Measurements from ENCODE around the gene IER5.

Gene IER5

DNA sequence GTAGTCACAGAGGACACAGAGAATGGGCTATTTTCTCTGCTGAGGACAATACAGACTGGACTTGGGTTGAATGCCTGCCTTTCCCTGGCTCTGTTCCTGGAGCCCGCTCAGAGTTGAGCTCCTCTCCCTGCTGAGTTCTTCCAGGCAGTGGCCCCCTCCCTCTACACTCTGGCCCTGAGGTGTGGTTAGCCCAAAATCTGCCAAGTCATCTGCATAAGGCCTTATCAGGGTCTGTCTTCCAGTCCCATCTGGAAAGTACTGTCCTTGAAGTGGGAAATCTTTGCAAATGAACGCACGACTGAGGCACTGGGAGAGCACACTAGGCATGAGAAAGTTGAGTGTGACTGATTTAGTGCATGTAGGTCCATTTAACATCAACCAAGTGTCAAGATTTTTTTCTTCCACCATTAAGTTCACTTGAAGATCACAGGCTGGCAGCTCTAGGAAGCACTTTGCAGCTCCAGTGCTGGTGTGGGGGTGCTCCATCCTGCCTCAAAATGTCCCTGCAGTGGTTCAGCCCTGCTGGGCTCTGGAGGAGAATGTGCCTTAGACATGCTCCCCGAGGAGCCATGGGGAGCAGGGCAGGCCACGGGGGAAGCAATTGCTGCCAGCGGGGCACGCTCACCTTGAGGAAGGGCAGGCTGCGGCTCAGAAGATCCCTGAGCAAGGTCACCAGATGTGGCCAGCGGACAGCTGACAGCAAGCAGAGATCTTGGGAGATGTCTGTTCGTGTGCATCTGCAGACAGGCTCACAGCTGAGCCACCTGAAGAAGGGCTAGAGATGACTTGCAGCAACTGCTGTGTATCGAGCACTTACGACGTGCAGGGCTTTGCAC, 41.5 kb downstream of the IER5 start:
- TF ChIP-seq, protein P1, sequence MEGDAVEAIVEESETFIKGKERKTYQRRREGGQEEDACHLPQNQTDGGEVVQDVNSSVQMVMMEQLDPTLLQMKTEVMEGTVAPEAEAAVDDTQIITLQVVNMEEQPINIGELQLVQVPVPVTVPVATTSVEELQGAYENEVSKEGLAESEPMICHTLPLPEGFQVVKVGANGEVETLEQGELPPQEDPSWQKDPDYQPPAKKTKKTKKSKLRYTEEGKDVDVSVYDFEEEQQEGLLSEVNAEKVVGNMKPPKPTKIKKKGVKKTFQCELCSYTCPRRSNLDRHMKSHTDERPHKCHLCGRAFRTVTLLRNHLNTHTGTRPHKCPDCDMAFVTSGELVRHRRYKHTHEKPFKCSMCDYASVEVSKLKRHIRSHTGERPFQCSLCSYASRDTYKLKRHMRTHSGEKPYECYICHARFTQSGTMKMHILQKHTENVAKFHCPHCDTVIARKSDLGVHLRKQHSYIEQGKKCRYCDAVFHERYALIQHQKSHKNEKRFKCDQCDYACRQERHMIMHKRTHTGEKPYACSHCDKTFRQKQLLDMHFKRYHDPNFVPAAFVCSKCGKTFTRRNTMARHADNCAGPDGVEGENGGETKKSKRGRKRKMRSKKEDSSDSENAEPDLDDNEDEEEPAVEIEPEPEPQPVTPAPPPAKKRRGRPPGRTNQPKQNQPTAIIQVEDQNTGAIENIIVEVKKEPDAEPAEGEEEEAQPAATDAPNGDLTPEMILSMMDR (IDR thresholded peaks at IDR 0.05; ENCODE audit: low read depth, low read length), result no peak
- no peak overlapping the region for H3K4me3 ChIP-seq (ENCODE audit: low read depth, low read length)

DNA sequence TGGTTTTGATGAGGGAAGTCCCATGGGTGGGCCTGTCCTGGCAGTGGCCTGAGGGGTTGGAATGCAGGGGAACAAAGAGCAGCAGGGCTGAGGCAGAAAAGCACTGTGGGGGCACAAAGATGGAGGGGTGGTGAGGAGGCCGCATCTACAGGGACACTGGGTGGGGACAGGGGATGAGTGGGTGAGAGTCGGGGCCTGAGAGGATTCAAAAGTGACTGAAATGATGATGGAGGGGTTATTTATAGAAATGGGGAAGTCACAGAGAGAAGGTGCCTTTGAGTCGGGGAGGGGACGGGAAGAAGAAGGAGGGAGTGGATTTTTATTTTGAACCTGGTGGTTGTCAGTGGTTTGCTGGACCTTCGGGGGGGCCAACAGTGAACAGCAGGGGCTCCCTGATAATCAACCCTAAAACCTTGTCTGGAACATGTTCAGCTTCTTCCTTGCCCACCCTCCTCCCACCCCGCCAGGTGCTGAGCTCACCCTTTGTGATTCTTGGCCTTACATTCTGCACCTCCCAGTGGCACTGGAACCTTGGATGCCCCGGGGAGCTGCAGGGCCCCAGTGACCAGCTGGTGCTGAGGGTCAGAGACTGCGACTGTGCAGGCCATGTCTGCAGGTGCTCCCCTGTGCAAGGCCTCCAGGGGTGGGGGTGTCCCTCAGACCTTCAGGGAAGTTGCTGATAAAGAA, 42.9 kb downstream of the IER5 start:
- H3K4me3 ChIP-seq (ENCODE audit: low read depth, low read length), result no peak overlapping the region
- TF ChIP-seq, protein P1 (IDR thresholded peaks at IDR 0.05; ENCODE audit: low read depth, low read length), result no peak

- TF ChIP-seq, protein P1 (IDR thresholded peaks at IDR 0.05; ENCODE audit: low read depth, low read length), result no peak
- no peak overlapping the region for H3K4me3 ChIP-seq (ENCODE audit: low read depth, low read length)
Measured at GRCh38 chr1:181133441-181133951, 45.0 kb downstream of the IER5 start.

GRCh38 chr1:181133969-181134418, 45.5 kb downstream of the IER5 start:
- no peak overlapping the region for H3K4me3 ChIP-seq (ENCODE audit: low read depth, low read length)
- TF ChIP-seq, protein P1 (IDR thresholded peaks at IDR 0.05; ENCODE audit: low read depth, low read length), result no peak

- TF ChIP-seq, protein P1 (IDR thresholded peaks at IDR 0.05; ENCODE audit: low read depth, low read length), result no peak
- no peak overlapping the region for H3K4me3 ChIP-seq (ENCODE audit: low read depth, low read length)
Measured at GRCh38 chr1:181134543-181135436, 46.3 kb downstream of the IER5 start.

DNA sequence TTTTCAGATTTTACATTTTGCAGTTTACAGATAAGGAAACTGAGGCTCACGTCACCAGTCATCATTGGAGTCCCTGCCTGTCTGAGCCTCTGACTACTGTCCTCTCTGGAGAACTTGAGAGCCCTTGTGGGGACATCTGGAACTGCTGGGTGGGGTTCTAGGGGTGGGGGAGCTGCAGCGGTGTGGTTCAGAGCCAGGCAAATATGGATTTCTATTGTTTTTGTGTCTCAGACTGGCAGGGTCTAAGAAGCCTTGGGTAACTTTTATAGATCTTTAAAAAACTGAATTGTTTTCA, 46.9 kb downstream of the IER5 start:
- TF ChIP-seq, protein P1 (IDR thresholded peaks at IDR 0.05; ENCODE audit: low read depth, low read length), result peak; percentile 16; the same call in 1 of the 2 replicates
- no peak overlapping the region for H3K4me3 ChIP-seq (ENCODE audit: low read depth, low read length)
